Panc1 (cell line): ENCODE measurements around the gene ZNF513. TPM values are rescaled to one million over a fixed set of nuclear protein-coding genes. Genes with fewer than 3 reads are reported as not detected.

Source experiments
- ATAC-seq: fragments of 200-7000 bp; cut with Tn5 transposase; 2 replicates; pipeline ENCODE4 v1.9.1; 2020; ENCODE audit warnings: mild to moderate bottlenecking, moderate library complexity
- BruUV-seq: library from RNA; stranded (reverse); fragments of 400-500 nt; replicated peaks from 2 replicates; lab custom pipeline; 2021; lab: Mats Ljungman, UMichigan
- CTCF ChIA-PET: fragments of 300-600 bp; sonication (Branson Sonifier 250); formaldehyde crosslinking; loops from one replicate; lab custom pipeline; 2022; ENCODE audit warnings: antibody characterized with exemption; lab: Charles Lee
- POLR2A ChIA-PET: fragments of 300-600 bp; sonication (Branson Sonifier 250); formaldehyde crosslinking; loops from one replicate; lab custom pipeline; 2022; ENCODE audit warnings: antibody characterized with exemption; lab: Charles Lee
- DNase-seq: peaks from one replicate; pipeline ENCODE4 v3.0.0-alpha.2; 2010; ENCODE audit warnings: low read depth, low spot score
- H3K27ac ChIP-seq: 2 replicates; pipeline ENCODE4 v1.5.1; 2011; ENCODE audit warnings: mild to moderate bottlenecking, low read length, inconsistent platforms
- H3K27me3 ChIP-seq: fragments of 200-500 bp; sonication (Bioruptor generic); 2 replicates; pipeline ENCODE4 v1.6.0; 2014; ENCODE audit warnings: low read length, inconsistent platforms; ENCODE audit not compliant: control insufficient read depth, insufficient read depth
- H3K36me3 ChIP-seq: fragments of 200-500 bp; sonication (Bioruptor generic); 2 replicates; pipeline ENCODE4 v1.5.1; 2014; ENCODE audit warnings: inconsistent platforms, mild to moderate bottlenecking, low read length, moderate library complexity; ENCODE audit not compliant: control insufficient read depth, insufficient read depth
- H3K4me1 ChIP-seq: 2 replicates; pipeline ENCODE4 v1.5.1; 2011; ENCODE audit warnings: inconsistent platforms, mild to moderate bottlenecking, low read length, moderate library complexity; ENCODE audit not compliant: control insufficient read depth, insufficient read depth
- H3K4me3 ChIP-seq, 2 experiments: 2 replicates each; pipeline ENCODE4 v1.5.1; 2011 to 2012; ENCODE audit warnings: low read depth in 2 of 2, low read length in 2 of 2, mild to moderate bottlenecking in 2 of 2, inconsistent platforms in 1 of 2, moderate library complexity in 1 of 2
- H3K9me3 ChIP-seq: fragments of 200-500 bp; sonication (Bioruptor generic); 2 replicates; pipeline ENCODE4 v1.5.1; 2014; ENCODE audit warnings: low read depth, mild to moderate bottlenecking, inconsistent platforms, low read length, moderate library complexity; ENCODE audit not compliant: control insufficient read depth, insufficient read depth
- CTCF ChIP-seq: fragments of 450-650 bp; IDR thresholded peaks from 2 replicates; pipeline ENCODE4 v1.5.1; 2017; ENCODE audit warnings: mild to moderate bottlenecking
- POLR2AphosphoS5 ChIP-seq: IDR thresholded peaks from 2 replicates; pipeline ENCODE4 v1.6.1; 2012; ENCODE audit warnings: mild to moderate bottlenecking, low read depth, low read length, moderate library complexity
- REST ChIP-seq, 2 experiments: IDR thresholded peaks; 2 replicates each; pipeline ENCODE4 v1.6.1; 2011 to 2012; ENCODE audit warnings: low read depth in 2 of 2, control low read depth in 1 of 2, low read length in 1 of 2, mild to moderate bottlenecking in 1 of 2, moderate library complexity in 1 of 2; ENCODE audit not compliant: insufficient read depth in 1 of 2
- SIN3A ChIP-seq: IDR thresholded peaks from 2 replicates; pipeline ENCODE4 v1.6.1; 2012; ENCODE audit warnings: low read depth, mild to moderate bottlenecking, low read length, moderate library complexity, borderline replicate concordance; ENCODE audit not compliant: insufficient read depth
- TCF7L2 ChIP-seq: IDR thresholded peaks from 2 replicates; pipeline ENCODE4 v1.6.1; 2011; ENCODE audit warnings: mild to moderate bottlenecking, low read depth, low read length, inconsistent platforms
- in situ Hi-C: cut with HindIII; loops from 2 replicates; pipeline ENCODE4 v1.10.0; 2016; ENCODE audit warnings: low sequenced_read_pairs, low pct_unique_long_range_greater_than_20kb
- intact Hi-C: fragments of 100-400 bp; cut with micrococcal nuclease; formaldehyde crosslinking; loops from one replicate; pipeline ENCODE4 v1.10.0; 2022; ENCODE audit not compliant: unreplicated experiment
- total RNA-seq: library from RNA; stranded (reverse); gene quantifications from one replicate; pipeline ENCODE4 v1.2.1, GENCODE V29; 2021; ENCODE audit not compliant: unreplicated experiment

ZNF513 gene
- total RNA-seq, 1 experiment from 2014 or later, result 25.3 TPM

- peak; percentile 17; the same call in 1 of the 2 replicates for ATAC-seq
- in situ Hi-C loops, result no loop called here
- no peak for DNase-seq
- POLR2A ChIA-PET, result no interaction called here
- Histone ChIP-seq H3K27ac (peak overlapping the region; percentile 11), H3K9me3 (no peaks in the 10 kb centered on the region), H3K4me1 (peaks cover 40% of the 10 kb centered on the region), H3K4me3 (no peak overlapping the region), H3K36me3 (peaks cover 8% of the 10 kb centered on the region), H3K27me3 (no peaks in the 10 kb centered on the region)
- CTCF ChIA-PET, result interaction anchor here (0.6 kb wide), 1 partner anchor 12 kb away, joined by 4 read pairs; no protein-coding TSS in a partner anchor
- intact Hi-C loops, result no loop called here
- TF ChIP-seq POLR2AphosphoS5, result 0 out of 2 replicates have a peak, but pooled peaks have one; percentile 3
- TF ChIP-seq REST (IDR thresholded peaks at IDR 0.05; ENCODE audit: insufficient read depth in 1 of 2, low read depth in 2 of 2, low read length in 1 of 2), result no peak
- TF ChIP-seq CTCF, result peak; percentile 76; the same call in 1 of the 2 replicates
- TF ChIP-seq SIN3A, result no peak
- TF ChIP-seq TCF7L2, result no peak
- no TSS peak for BruUV-seq
Observed at GRCh38 chr2:27378096-27378808, 2.3 kb downstream of the ZNF513 start.

- ChIA-PET POLR2A (no interaction called here), CTCF (no interaction called here)
- ATAC-seq (no peak), DNase-seq (no peak)
- Histone ChIP-seq H3K27ac (peak overlapping the region; percentile 11), H3K4me3 (no peak overlapping the region), H3K4me1 (peaks cover 40% of the 10 kb centered on the region), H3K9me3 (no peaks in the 10 kb centered on the region), H3K27me3 (no peaks in the 10 kb centered on the region), H3K36me3 (peaks cover 8% of the 10 kb centered on the region)
- TF ChIP-seq POLR2AphosphoS5 (0 out of 2 replicates have a peak, but pooled peaks have one; percentile 33), TCF7L2 (no peak)
- BruUV-seq, result no TSS peak
- in situ Hi-C loops, result no loop called here
- intact Hi-C loops, result no loop called here
Observed at GRCh38 chr2:27377618-27378095, 2.9 kb downstream of the ZNF513 start.
